ENCODE data around the gene CREB3.

The CREB3 gene

DNA sequence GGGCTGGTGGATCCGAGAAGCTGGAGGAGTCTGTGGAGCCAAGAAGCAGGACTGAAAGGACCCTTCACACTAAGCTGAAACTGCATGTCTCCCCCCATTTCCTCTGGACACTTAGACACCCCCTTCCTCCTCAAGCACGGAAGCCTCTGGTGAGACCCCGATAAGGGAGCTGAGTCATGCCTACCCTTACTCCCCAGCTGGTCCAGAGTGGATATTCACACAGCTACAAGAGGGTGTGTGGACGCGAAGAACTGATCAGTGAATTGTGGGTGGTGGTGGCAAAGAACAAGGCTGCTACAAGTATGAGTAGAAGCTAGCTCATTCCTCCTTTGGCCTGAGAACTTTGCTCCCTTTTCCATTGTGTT, 4.8 kb upstream of the CREB3 start:
- DNase-seq = no peak

DNA sequence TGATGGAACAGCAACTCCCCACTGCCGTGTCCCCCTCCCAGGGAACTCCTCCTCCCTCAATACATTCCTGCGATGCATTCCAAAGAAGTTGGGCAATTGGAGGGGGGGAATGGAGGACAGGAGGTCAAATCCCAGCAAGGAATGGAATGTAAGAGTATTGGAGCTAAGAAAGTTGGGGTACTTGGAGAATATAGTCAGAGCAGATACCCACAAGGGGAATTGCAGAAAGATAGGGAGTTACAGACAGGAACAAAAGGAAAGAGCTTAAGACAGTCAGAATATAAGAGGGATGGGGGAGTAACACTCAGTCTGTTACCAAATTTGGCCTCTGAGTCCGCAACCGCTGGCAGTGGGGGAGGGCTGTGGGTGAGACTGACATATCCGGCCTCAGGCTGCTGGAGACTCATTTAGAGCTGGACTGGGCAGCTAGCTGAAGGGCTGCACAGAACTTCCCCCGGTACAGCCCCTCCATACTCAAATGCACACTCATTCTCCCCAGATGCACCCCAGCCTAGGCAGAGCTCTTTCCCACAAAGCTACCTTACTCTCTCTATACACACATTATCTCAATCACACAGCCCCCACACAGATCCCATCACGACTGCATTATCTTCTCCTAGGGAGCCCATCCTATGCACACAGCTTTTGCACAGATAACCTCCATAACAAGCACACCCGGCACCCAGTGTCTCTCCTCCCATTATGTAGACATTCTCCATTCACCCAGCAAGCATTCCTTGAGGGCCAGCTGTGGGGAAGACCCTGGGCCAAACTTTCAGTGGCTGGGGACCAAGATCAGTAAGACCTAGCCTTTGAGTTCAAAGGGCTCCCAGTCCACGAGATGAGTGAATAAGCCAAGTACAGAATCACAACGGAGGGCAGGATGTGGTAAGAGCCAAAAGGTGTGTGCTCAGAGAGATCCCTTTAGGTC, 4.2 kb upstream of the CREB3 start:
- peak; percentile 61 for DNase-seq

DNA sequence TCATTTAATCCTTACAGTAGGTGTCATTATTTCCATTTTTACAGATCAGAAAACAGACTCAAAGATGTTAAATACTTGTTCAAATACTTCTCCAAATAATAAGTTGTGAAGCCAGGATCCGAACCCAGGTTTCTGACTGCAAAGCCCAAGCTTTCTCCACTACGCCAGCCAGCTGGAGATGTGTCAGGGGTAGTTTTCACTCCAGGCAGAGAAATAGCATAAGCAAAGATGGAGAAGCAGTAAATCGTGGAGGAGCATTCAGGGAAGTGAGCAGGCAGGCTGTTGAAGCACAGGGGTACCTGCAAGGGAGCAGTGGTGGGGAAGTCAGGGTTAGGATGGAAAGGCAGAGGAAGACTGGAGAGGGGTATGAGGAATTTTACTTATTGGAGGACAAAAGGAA, 3.4 kb upstream of the CREB3 start:
- DNase-seq = no peak

DNA sequence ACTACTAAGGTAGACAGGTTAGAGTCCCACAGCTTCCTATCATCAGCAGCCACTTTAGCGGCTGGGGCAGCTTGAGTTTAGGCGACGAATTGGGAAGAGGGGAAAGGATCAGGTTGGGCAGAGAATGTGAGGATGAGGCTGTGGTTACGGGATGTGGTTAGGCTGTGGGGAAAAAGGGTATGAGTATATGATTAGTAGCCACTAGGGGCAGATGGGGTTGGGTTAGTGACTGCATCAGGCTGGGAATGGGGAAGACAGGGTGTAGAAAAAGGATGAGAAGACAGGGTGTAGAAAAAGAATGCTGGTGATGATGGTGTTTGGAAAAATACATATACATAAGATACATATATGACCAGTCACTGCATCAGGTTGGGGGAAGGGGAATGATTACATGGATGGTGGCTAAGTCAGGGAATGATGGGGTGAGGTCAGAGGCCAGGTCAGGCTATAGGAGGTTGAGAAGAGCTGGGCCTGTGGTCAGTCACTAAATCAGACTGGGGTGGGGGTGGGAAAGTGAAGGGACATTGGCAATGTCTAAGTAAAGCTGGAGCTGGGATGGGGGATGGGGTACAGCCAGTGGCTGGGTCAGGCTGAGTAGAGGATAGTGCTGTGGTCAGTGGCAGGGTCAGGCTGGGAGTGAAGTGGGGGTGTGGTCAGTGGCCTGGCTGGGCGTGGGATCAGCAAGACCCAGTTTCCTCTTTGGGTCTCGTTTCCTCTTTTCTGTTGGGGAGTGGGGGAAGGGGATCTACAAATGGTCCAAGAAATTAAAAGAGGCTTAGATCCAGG, 2.6 kb upstream of the CREB3 start:
- peak; percentile 32 for DNase-seq

DNA sequence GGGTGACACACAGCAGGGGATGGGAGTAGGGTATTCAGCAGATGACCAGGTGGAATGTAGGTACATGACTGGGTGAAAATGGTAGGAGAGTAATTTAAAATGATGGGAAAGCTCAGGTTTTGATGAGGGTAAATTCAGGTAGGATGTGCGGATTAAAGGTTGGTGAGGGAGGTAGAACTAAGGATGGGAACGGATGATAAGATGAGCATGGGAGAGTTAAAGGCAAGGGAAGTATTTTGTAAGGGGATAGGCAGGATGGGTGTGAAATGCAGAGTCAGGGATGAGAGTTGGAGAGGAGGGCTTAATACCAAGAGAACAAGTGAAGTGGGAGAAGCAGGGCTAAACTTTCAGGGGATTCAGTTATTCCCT, 2.0 kb upstream of the CREB3 start:
- no peak for DNase-seq

DNA sequence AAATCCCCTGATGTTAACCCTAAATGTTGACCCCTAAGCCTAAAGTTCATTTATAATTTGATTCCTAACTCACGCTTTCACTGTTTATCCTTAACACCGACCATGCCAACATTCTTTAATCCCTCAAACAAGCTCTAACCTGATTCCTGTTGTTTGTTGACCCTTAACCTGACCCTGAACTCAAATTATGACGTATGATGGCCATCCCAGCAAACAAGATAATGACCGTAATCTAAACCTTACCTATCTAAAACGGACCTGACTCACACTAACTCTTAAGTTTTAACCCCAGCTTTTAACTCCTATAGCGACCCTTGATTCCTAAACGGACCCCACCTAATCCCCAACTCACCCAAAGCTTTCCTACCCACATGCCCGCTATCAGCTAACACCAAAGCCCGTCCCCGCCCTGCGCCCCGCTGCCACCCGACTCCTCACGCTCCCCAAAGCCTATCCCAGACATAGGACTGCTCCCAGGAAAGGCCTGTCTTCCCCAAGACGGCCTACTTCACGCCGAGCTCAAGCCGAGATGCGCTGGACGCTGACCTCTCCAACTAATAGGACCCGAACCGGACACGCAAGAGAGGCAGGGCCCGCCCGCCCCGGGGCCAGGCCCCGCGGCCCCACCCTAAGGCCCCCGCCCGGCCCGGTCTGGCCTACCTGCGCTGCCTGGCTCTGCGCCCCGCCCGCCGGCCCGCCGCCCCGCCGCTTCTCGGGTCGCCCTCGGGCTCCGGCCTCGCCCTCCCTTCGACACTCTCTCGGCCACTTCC, 866 bp upstream of the CREB3 start:
- DNase-seq = no peak

DNA sequence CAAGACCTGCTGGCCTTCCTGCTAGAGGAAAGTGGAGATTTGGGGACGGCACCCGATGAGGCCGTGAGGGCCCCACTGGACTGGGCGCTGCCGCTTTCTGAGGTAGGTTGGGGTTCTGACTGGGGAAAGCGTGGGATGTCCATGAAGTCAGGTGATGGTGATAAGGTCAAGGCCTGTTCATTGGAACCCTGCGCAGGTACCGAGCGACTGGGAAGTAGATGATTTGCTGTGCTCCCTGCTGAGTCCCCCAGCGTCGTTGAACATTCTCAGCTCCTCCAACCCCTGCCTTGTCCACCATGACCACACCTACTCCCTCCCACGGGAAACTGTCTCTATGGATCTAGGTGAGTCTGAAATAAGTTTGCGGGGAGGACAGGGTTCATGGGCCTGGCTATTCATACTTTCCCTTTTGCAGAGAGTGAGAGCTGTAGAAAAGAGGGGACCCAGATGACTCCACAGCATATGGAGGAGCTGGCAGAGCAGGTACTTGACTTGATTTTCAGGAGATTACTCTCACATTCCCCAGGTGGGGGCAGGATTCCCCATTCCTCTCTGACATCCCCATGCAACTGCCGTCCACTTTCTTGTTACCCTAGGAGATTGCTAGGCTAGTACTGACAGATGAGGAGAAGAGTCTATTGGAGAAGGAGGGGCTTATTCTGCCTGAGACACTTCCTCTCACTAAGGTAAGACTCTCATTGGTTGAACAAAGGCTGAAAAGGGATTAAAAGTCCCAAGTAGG, 505 bp downstream of the CREB3 start:
- peak; percentile 18 for DNase-seq

DNA sequence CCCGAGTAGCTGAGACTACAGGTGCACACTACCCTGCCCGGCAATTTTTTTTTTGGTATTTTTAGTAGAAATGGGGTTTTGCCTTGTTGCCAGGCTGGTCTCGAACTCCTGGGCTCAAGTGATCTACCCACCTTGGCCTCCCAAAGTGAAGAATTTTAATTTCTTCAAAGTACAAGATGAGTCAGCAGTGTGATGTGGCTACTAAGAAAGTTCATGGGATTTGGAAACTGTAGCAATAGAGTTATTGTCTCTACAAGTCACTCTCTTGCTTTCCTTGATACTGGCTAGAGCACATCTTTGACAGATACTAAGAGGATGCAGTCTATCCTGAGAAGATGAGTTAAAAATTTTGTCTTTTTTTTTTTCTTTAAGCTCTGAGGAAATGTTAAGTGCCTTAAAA, 1.6 kb downstream of the CREB3 start:
- no peak for DNase-seq

DNA sequence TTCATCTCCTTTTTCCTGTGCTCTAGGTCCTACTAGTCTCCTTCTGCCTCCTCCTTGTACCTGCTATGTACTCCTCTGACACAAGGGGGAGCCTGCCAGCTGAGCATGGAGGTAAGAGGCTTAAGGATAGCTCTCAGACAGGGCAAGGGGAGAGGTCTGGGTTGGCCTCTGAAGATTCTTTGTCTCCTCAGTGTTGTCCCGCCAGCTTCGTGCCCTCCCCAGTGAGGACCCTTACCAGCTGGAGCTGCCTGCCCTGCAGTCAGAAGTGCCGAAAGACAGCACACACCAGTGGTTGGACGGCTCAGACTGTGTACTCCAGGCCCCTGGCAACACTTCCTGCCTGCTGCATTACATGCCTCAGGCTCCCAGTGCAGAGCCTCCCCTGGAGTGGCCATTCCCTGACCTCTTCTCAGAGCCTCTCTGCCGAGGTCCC, 3.8 kb downstream of the CREB3 start:
- DNase-seq = peak; percentile 38

DNA sequence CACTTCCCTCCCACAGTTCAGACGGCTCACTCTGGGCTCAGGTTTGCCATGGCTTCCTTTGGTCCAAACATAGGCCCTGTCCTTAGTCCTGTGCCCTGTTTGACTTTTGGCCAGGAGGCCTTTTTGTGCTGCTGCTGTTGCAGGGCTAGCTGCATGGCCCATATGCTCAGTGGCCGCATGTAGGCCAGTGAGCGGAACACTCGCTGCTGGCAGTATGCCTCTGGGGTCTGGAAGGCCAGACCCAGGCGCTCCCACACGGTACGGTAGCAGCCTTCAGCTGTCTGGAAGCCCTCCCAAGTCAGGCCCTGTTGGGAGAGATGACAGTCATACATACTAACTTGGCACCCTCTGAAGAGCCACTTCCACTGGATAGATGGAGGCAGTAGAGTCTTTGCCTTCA, 4.7 kb downstream of the CREB3 start:
- DNase-seq = no peak

DNA sequence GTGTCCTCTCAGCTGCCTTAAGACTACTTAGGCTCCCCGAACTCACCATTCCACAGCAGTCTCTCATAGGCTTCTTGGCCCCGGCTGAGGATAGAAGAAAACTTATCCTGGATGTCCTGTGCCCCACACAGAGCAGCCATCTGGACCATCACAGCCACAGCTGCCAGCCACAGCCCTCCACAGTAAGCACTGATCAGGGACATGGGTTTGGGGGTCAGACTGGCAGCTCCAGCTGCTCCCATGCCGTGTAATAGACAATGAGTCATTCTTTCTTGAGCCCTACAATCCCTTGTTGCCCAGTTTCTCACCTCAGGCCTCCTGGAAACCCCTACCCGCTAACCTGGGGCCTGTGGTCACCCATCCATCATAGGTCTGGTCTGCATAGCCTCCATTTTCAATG, 5.7 kb downstream of the CREB3 start:
- DNase-seq = no peak

DNA sequence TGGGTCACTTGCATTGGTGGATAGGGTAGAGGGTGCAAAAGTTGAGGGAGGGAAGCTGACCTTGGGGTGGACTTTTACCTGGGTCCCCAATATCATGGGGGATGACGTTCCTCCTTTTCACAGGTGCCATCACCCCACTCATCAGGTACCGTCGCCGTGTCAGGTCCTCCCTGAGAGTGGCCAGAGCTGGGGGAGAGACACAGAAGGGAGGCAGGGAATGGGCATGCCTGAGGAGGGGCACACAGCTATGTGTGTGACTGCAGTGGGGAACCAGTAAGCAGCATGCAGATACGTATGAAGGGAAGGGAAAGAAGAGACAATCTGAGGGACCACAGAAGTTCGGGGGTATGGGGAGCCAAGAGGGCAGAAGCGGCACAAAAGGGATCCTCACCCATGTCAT, 6.5 kb downstream of the CREB3 start:
- DNase-seq = no peak

DNA sequence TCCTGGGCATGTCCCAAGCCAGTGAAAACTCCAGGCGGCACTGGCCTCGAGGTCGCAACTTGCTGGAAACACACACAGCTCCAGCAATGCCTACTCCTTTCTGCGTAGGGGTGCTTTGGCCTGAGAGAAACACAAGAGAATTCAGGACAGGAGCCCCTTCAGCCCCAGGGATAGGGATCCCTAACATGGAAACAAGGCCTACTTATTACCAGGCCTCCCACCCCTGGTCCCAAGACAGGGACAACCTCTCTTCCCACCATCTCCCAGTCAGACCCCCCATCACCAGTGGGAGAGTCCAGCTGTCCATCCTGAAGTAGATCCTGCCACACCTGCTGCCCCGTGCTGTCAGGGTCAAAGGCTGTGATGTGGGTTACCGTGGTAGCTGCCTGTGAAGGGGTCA, 7.8 kb downstream of the CREB3 start:
- no peak for DNase-seq

DNA sequence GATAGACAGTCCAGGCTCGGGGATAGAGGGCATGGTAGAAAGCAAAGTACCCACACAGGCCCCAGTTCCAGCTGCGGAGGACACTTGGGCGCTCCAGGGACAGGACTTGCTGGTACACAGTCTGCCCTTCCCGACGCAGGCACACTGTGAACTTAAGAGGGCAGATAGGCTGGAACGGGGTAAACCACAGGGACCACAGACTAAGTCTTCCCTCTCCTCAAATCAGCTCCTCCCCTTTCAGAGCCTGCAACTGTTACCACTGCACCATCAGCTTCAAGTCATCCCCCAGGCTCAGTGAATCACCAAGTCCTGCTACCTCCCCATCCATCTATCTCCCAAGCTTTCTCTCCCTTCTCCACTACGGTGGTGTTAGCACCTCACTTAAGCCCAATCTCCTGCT, 9.3 kb downstream of the CREB3 start:
- no peak for DNase-seq

DNA sequence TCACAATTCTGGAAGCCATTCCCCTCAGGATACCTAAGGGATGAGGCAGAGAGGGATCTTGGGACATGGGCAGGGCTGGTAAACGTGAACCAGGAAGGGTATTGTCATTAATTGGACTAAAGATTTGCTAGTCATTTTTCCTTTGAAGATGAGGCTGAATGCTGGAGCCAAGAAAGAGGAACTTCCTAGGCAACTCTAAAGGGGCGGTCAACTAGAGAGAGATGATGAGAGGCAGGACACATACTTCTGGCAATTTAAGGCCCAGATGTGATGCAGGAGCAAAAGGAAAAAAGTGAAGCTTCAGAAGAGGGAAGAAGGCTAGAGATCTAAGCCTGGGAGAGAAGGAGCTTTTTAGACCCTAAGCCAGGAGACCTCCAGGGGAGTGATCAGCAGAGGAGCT, 11.0 kb downstream of the CREB3 start:
- no peak for DNase-seq

DNA sequence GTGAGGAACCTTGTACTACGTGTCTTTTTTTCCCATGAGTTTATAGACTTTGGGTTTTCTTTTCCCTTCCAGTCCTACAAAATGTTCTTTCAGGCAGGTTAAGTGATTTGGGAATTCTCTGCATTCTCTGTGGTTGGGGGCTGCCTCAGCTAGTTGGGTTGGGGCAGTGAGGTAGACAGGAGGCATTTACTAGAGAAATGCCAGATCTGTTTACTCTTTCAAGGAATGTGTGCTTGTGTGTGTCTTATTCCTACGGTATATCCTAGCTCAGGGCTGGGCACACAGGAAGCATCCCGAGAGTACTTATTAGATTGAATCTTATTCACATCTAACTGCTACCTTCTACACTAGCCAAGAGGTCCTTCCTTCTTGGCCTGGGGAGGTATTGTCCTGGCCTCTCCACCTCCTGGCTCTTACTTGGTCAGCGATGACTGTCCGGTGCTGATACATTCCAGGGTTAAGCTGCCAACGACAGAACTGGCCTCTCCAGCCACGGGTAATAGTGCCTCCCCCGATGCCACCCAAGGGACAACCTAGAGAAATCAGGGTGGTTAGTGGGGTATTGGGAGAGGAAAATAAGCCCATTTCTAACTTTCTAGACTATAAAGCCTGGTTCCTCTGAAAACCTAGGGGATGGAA, 11.5 kb downstream of the CREB3 start:
- DNase-seq = no peak

DNA sequence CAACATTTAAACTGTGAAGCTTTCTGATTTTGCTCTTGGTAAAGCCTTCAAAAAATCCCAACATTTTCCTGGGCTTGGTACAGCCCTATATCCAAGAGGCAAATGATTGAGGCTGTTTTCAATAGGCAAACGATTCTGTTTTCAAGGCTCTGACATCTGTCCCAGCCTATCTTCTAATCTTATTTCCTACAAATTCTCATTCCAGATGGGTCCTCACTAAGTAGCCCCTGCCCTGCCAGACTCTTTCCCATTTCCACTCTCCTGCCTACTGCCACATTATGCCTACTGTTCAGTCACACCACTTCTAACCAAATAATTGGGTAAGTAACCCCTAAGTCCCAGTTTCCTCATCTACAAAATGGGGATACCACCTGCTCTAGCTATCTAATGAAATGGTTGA, 13.1 kb downstream of the CREB3 start:
- DNase-seq = no peak

DNA sequence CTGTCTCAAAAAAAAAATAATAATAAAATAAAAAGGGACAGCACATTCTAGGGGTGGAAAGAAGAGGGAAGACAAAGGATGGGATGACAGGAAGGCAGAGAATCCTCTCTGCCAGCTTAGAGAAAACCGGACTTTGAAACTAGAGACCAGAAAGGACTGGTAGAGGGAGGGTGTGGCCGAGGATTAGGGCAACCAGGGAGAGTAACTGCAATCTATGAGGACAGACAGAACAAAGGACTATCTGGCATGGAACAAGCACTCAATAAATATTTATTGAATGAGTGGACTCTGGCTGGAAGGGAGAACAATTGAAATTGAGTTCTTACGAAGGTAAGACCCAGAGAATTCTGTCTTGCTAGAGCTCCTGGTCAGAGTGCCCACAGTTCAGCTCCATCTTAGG, 14.1 kb downstream of the CREB3 start:
- DNase-seq = no peak

DNA sequence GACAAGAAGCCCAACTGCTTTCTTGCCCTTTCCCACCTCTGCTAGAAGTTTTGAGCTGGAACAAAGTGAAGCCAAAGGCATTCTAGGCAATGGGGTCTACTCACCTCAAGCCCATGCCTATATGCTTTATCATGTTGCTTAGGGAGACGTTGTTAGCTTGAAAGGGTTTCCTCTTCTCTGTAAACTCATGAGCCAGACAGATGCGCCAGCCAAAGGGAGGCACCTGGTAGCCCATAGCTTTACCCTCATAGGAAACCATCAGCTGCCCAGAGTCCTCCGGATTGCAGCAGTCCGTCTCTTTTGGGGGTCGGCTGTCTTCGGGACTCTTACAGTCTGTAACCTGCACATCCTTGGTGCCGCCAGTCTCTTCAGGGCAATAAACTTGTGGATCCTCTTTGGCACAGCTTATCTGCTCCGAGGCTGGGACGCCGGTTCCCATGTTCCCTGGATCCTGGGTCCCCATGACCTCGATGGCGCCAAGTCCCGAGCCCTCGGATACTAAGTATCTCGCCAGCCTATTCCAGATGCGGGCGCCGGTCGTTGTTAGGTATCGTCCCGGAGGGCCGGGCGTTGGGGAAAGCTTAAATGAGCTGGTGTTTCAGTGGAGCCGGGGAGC, 15.9 kb downstream of the CREB3 start:
- DNase-seq = no peak

DNA sequence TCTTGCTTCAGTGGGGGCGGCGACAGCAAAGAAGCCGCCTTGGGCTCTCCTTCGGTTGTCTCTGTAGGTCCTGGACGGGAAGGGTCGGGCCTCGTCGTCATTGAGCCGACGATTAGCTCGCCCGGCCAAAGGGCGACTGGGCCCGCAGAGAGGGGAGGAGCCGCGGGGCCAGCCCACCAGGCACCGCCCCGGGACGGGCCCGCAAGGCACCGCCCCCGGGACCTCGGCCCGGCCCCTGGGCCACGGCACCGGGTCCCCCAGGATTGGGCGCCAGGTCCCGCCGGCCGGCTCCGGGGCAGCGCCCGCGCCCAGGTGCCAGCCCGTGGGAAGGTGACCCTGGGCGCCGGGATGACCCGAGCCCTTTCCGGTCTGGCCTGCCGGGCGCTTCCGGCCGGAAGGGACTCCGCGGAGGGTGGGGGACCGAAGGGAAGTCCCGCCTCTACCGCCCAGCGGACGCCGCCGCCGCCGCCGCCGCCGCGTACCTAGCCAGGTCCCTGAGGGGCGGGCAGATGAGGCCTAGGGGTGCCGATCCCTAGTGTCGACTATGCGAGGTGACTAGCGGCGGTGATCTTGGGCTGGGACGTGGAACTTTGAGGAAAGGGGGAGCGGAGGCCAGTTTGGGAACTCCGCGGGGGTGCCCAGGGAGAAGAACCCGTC, 16.5 kb downstream of the CREB3 start, which contains the start of the genes GBA2 and RGP1:
Gene GBA2 (minus strand): TSS at position 371 of the 657 bp plus-strand sequence. CDS start 524 bp downstream, outside the sequence.
Gene RGP1 (plus strand): TSS at position 430 of the 657 bp plus-strand sequence. CDS start 469 bp downstream, outside the sequence.
- no peak for DNase-seq

Data from GF-D8 (cell line).